ENCODE data around the gene SP2. TPM values are rescaled to one million over a fixed set of nuclear protein-coding genes. Genes with fewer than 3 reads are reported as not detected.

Gene SP2
- total RNA-seq, 2 donors from 2014 or later = 12.8 to 13.4 TPM

DNA sequence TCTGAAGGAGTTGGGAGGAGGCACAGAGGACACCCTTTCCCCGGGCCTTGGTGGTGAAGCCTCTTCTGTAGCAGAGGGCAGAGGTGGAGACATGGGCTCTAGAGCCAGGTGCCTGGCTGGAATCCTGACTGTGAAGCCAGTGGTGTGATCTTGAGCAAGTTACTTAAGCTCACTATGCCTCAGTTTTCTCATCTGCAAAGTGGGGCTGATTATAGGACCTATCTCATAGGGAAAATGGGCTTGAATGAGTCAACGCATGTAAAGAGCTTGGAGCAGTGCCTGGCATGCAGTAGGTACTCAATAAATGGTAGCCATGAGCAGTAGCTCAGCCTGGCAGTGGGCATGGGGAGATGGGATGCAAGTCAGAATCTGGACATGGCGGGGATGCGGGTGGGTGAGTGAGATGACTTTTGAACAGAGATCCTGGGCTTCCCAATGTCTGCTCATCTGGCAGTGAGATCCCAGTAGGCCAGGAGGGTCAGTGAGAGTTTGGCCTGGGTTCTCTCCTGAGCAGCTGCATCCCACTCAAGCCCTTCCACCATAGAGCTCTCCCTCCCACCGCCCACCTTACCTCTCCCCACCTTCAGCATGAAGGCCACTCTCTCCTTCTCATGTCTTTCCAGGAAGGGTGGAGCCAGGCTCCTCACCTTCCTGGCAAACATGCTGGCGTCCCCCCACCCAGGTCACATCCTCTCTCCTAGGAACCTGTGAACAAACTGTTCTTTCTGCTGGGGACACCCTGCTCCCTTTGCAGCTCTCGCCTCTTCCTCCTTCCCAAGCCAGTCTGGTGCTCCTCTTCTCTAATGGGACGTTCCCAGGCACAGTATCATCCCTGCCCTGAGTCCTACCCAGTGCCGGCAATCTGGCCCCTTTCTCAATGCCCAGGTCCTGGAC, 13.1 kb upstream of the SP2 start:
- Histone ChIP-seq H3K36me3 (ENCODE audit: control insufficient read depth, insufficient read depth, low read length) (no peaks in the 10 kb centered on the region), H3K27me3 (ENCODE audit: control insufficient read depth, insufficient read depth, low read length, poor library complexity, severe bottlenecking) (no peaks in the 10 kb centered on the region), H3K9ac (ENCODE audit: extremely low read depth, low read length, poor library complexity, severe bottlenecking) (no peak overlapping the region), H3K4me1 (ENCODE audit: control insufficient read depth, insufficient read depth, low read length) (no peaks in the 10 kb centered on the region), H3K9me3 (ENCODE audit: control insufficient read depth, low read length) (no peaks in the 10 kb centered on the region), H3K4me3 (ENCODE audit: low read length) (no peak overlapping the region), H3K27ac (ENCODE audit: low read depth, low read length) (no peak overlapping the region)
- Mint-ChIP-seq H3K27ac (no peak overlapping the region), H3K27me3 (ENCODE audit: insufficient read depth) (peaks cover 14% of the 10 kb centered on the region), H3K4me1 (peaks cover 17% of the 10 kb centered on the region), H3K36me3 (ENCODE audit: low read depth) (no peaks in the 10 kb centered on the region), H3K9me3 (no peaks in the 10 kb centered on the region), H3K4me3 (no peak overlapping the region)
- WGBS, 2 experiments (ENCODE audit: insufficient coverage in 1 of 2, insufficient read length in 1 of 2) = 88 to 90% methylated on average over 6 to 8 of the region's 9 CpGs
- DNase-seq = no peak
- TF ChIP-seq, protein P1, sequence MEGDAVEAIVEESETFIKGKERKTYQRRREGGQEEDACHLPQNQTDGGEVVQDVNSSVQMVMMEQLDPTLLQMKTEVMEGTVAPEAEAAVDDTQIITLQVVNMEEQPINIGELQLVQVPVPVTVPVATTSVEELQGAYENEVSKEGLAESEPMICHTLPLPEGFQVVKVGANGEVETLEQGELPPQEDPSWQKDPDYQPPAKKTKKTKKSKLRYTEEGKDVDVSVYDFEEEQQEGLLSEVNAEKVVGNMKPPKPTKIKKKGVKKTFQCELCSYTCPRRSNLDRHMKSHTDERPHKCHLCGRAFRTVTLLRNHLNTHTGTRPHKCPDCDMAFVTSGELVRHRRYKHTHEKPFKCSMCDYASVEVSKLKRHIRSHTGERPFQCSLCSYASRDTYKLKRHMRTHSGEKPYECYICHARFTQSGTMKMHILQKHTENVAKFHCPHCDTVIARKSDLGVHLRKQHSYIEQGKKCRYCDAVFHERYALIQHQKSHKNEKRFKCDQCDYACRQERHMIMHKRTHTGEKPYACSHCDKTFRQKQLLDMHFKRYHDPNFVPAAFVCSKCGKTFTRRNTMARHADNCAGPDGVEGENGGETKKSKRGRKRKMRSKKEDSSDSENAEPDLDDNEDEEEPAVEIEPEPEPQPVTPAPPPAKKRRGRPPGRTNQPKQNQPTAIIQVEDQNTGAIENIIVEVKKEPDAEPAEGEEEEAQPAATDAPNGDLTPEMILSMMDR (conservative IDR thresholded peaks at IDR 0.05) = no peak

DNA sequence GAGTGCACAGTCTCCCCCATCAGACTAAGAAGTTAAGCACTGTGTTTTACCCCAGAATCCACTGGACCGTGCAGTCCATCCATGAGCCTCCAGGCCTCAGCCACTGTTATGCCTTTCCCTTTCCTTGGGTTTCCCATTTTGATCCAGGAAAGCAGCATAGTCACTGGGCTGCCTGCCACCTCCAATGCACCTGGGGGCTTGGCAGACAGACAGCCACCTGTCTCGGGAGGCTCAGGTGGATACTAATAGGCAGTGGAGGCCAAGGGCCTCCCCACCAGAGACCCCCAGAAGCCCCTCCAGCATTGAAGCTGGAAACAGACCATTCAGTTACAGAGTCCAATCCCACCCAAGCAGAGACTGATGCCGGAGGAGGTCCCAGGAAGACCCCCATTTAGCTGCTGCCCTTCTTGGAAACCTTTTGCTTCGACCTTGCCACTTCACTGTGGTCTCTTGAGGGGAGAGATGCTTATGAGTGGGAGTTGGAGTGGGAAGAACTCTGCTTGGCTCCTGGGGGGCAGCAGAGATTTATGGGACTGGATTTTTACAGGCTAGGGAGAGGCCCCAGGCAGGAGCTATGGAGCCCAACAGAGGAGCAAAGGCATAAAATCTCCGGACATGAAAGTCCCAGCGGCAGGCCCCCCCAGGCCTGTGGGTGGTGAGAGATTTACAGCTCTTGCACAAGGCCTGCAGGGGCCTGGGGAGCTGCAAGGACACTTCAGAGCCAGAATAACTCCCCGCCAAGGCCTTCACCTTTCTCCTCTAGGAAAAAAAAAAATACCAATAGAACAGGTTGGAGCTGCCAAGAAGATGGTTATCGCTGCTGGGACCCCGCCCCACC, 12.2 kb upstream of the SP2 start:
- H3K27ac Mint-ChIP-seq = no peak overlapping the region
- WGBS, 2 experiments (ENCODE audit: insufficient coverage in 1 of 2, insufficient read length in 1 of 2) = 91 to 92% methylated on average over 4 to 9 of the region's 9 CpGs

DNA sequence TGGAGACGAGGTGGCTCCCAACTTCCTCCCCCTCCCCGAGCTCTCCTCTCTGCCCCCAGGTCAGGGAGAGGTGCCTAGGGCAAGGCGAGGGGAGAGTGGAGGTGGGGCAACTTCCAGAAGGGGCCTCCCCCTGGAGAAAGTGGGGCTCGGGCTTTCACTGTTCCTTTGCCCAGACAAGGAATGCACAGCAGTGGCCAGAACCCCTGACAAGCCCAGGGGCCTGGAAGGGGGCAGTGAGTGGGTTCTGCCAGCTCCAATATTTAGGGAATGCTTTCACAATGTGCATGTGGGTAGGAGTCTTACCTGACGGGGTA, 11.7 kb upstream of the SP2 start:
- TF ChIP-seq, protein P1 (conservative IDR thresholded peaks at IDR 0.05) = no peak
- no peak overlapping the region for H3K9ac ChIP-seq (ENCODE audit: extremely low read depth, low read length, poor library complexity, severe bottlenecking)
- H3K4me1 ChIP-seq (ENCODE audit: control insufficient read depth, insufficient read depth, low read length) = no peaks in the 10 kb centered on the region
- no peak for DNase-seq
- no peak overlapping the region for H3K4me3 Mint-ChIP-seq
- peaks cover 6% of the 10 kb centered on the region for H3K4me1 Mint-ChIP-seq
- H3K27ac Mint-ChIP-seq = no peak overlapping the region
- H3K9me3 ChIP-seq (ENCODE audit: control insufficient read depth, low read length) = no peaks in the 10 kb centered on the region
- no peak overlapping the region for H3K4me3 ChIP-seq (ENCODE audit: low read length)
- peaks cover 14% of the 10 kb centered on the region for H3K27me3 Mint-ChIP-seq (ENCODE audit: insufficient read depth)
- no peaks in the 10 kb centered on the region for H3K9me3 Mint-ChIP-seq
- 60 to 79% methylated on average over 2 to 5 of the region's 5 CpGs for WGBS, 2 experiments (ENCODE audit: insufficient coverage in 1 of 2, insufficient read length in 1 of 2)
- no peaks in the 10 kb centered on the region for H3K27me3 ChIP-seq (ENCODE audit: control insufficient read depth, insufficient read depth, low read length, poor library complexity, severe bottlenecking)
- no peak overlapping the region for H3K27ac ChIP-seq (ENCODE audit: low read depth, low read length)
- no peaks in the 10 kb centered on the region for H3K36me3 Mint-ChIP-seq (ENCODE audit: low read depth)
- H3K36me3 ChIP-seq (ENCODE audit: control insufficient read depth, insufficient read depth, low read length) = no peaks in the 10 kb centered on the region

More for the DNA sequence above, 12.2 kb upstream of the SP2 start:
- Mint-ChIP-seq H3K4me3 (no peak overlapping the region), H3K27me3 (ENCODE audit: insufficient read depth) (peaks cover 14% of the 10 kb centered on the region), H3K4me1 (peaks cover 11% of the 10 kb centered on the region), H3K9me3 (no peaks in the 10 kb centered on the region), H3K36me3 (ENCODE audit: low read depth) (no peaks in the 10 kb centered on the region)
- H3K4me1 ChIP-seq (ENCODE audit: control insufficient read depth, insufficient read depth, low read length) = no peaks in the 10 kb centered on the region
- H3K9me3 ChIP-seq (ENCODE audit: control insufficient read depth, low read length) = no peaks in the 10 kb centered on the region
- no peaks in the 10 kb centered on the region for H3K36me3 ChIP-seq (ENCODE audit: control insufficient read depth, insufficient read depth, low read length)
- H3K9ac ChIP-seq (ENCODE audit: extremely low read depth, low read length, poor library complexity, severe bottlenecking) = no peak overlapping the region
- no peak overlapping the region for H3K27ac ChIP-seq (ENCODE audit: low read depth, low read length)
- H3K4me3 ChIP-seq (ENCODE audit: low read length) = no peak overlapping the region
- DNase-seq = no peak
- H3K27me3 ChIP-seq (ENCODE audit: control insufficient read depth, insufficient read depth, low read length, poor library complexity, severe bottlenecking) = no peaks in the 10 kb centered on the region
- TF ChIP-seq, protein P1 (conservative IDR thresholded peaks at IDR 0.05) = no peak

All from endodermal cell (in vitro differentiated cells).